H1 (cell line): ENCODE results near the gene TTLL7. TPM values are rescaled to one million over a fixed set of nuclear protein-coding genes. Genes with fewer than 3 reads are reported as not detected.

Source experiments
- CBX8 ChIP-seq: fragments of 300-800, 300-1000 bp; sonication (generic); IDR thresholded peaks from 2 replicates; pipeline ENCODE4 v1.7.1; 2016; ENCODE audit warnings: low read depth, low read length, borderline replicate concordance
- E2F6 ChIP-seq: IDR thresholded peaks from 2 replicates; pipeline ENCODE4 v1.6.1; 2012; ENCODE audit warnings: inconsistent platforms
- MAX ChIP-seq: IDR thresholded peaks from 2 replicates; pipeline ENCODE4 v1.6.1; 2012; ENCODE audit warnings: inconsistent platforms
- SP4 ChIP-seq: IDR thresholded peaks from 2 replicates; pipeline ENCODE4 v1.6.1; 2012; ENCODE audit warnings: low read length, inconsistent platforms
- USF2 ChIP-seq: IDR thresholded peaks from 2 replicates; pipeline ENCODE4 v1.6.1; 2011; ENCODE audit warnings: low read length, improper control_type of control experiment
- polyA plus RNA-seq, 7 experiments: library from polyadenylated mRNA; depleted of rRNA in 3 of 7; stranded (reverse) in 5 of 7; unstranded in 2 of 7; fragments of >200 nt in 5 of 7; fragments of 200-250 nt in 2 of 7; gene quantifications; 1 replicate in 5 of 7; 2 replicates in 1 of 7; 4 replicates in 1 of 7; pipeline versions ENCODE4 v1.2.1 to v1.2.3, GENCODE V29; 2011 to 2013; ENCODE audit warnings: missing spikeins in 2 of 7, mixed read lengths in 2 of 7
- total RNA-seq: library from RNA; stranded (reverse); fragmentation: NEBNext Ultra II Directional; extraction: Animal tissue kit (Norgen Biotek cat#: 25700); gene quantifications from 2 replicates; pipeline ENCODE4 v1.2.1, GENCODE V29; 2021

Gene TTLL7
- total and polyA plus RNA-seq, 2 of the 8 experiments (the other 6 are each of a cell fraction or from before 2014, with no cell fraction given) = 1.9 to 7.9 TPM

GRCh38 chr1:83857716-83858115, 141.2 kb downstream of the TTLL7 start (continued):
- TF ChIP-seq MAX (no peak), E2F6 (no peak), SP4 (no peak), USF2 (no peak), CBX8 (no peak)
